AG09309 (cell line): ENCODE measurements around the gene ADPRH.

Source experiments
- DNase-seq: peaks from one replicate; pipeline ENCODE4 v3.0.0-alpha.2; 2010; ENCODE audit warnings: low read depth
- H3K4me3 ChIP-seq: 2 replicates; pipeline ENCODE4 v1.5.1; 2011; ENCODE audit warnings: mild to moderate bottlenecking, low read depth, low read length, moderate library complexity; ENCODE audit not compliant: control insufficient read depth
- CTCF ChIP-seq: IDR thresholded peaks from 2 replicates; pipeline ENCODE4 v1.5.1; 2011; ENCODE audit warnings: mild to moderate bottlenecking, low read depth, low read length, inconsistent platforms; ENCODE audit not compliant: insufficient read depth, control insufficient read depth; ENCODE audit errors: missing control alignments

The ADPRH gene

DNA sequence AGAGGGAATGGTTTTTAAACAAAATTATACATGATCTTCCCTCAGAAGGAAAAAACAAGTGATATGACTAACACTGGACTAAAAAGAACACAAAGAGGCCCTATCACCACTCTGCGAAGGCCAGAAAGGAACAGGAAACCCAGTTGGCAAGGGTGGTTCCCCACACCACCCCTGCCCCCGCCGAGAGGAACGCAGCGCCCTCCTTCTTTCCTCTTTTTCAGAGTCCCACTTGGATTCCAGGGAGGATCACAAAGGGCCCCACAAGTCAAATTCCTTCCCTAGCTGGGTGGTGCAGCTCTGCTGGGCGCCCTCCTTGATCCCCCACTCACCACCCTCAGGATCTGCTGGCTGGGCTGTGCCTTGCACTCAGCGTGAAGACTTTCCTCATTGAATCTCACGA is 48.2 kb downstream of the ADPRH start:
- DNase-seq: no peak
- no peak for TF ChIP-seq CTCF
- H3K4me3 ChIP-seq: no peak overlapping the region

DNA sequence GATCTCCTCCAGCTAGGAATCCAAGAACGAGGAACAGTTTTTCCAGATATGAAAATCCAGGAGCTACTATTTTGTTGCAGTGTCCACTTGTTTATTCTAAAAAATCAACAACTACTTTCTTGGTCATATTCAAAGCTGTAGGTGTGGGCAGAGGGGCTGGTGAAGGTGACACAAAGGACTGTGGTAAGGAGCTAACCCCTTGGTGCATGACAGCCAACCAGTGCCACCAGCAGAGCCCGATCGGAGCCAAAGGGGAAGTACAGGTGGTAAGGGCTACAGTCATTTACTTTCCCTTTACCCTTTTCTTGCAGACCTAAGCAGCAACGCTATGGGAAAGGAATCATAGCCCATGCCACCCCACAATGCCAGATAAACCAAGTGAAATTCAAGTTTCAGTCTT is 49.1 kb downstream of the ADPRH start:
- no peak overlapping the region for H3K4me3 ChIP-seq
- DNase-seq: no peak
- TF ChIP-seq CTCF: no peak

GRCh38 chr3:119628816-119629445 is 49.6 kb downstream of the ADPRH start:
- no peak overlapping the region for H3K4me3 ChIP-seq
- no peak for TF ChIP-seq CTCF
- no peak for DNase-seq

- TF ChIP-seq CTCF: no peak
- H3K4me3 ChIP-seq: no peak overlapping the region
- peak; percentile 55 for DNase-seq
These were observed 51.0 kb downstream of the ADPRH start for GRCh38 chr3:119630128-119630879.

GRCh38 chr3:119630880-119631329 is 51.6 kb downstream of the ADPRH start:
- no peak overlapping the region for H3K4me3 ChIP-seq
- DNase-seq: no peak
- TF ChIP-seq CTCF: no peak

DNA sequence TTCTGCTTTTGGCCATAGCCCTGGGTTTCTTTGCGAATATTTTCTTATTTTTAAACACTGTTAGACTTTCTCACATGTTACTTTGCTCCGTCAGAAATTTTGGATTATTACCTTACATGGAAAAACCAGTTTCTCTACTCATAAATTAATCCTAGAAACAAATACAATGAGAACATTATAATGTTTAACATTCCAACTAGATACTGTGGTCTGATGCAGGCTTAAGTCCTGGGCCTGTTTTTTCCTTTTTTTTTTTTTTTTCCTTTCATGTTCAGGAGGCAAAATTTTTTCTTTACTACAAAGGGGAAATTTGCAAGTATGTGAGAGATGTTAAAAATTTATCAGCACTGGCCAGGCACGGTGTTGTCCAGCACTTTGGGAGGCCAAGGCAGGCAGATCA is 52.2 kb downstream of the ADPRH start:
- DNase-seq: no peak
- no peak for TF ChIP-seq CTCF
- H3K4me3 ChIP-seq: no peak overlapping the region
